ENCODE results near the gene SLC12A6. TPM values are rescaled to one million over a fixed set of nuclear protein-coding genes. Genes with fewer than 3 reads are reported as not detected.

The SLC12A6 gene
- total RNA-seq, 4 donors from 2014 or later, result 9.2 to 52.6 (median 26.9) TPM

GRCh38 chr15:34301058-34301457 is 36.5 kb downstream of the SLC12A6 start:
- in situ Hi-C loops (cut with MboI; ENCODE audit: low pct_ligation_motif_present in 1 of 4, low pct_unique_long_range_greater_than_20kb in 1 of 4, low sequenced_read_pairs in 3 of 4), result no loop called here
- H3K9me3 ChIP-seq, result no peaks in the 10 kb centered on the region
- H3K4me3 ChIP-seq, result no peak overlapping the region
- no peaks in the 10 kb centered on the region for H3K36me3 ChIP-seq
- intact Hi-C loops (cut with DNase I; ENCODE audit: low total_unique reads), result no loop called here
- WGBS, 2 donors (ENCODE audit: low coverage in 1 of 2), result 95% methylated on average over 3 of the region's 3 CpGs; no CpG with 5 or more reads in 1 of the 2 donors
- no peak for TF ChIP-seq EP300 (IDR thresholded peaks at IDR 0.05; ENCODE audit: low read depth)
- no peak for TF ChIP-seq CTCF (IDR thresholded peaks at IDR 0.05)
- TF ChIP-seq POLR2AphosphoS5 (IDR thresholded peaks at IDR 0.05), result no peak
- TF ChIP-seq POLR2A (IDR thresholded peaks at IDR 0.05), result no peak
- H3K27me3 ChIP-seq, result no peaks in the 10 kb centered on the region
- DNase-seq, result no peak
- peaks cover 0 to 9% (median 0%) of the 10 kb centered on the region in 4 donors for H3K4me1 ChIP-seq
- H3K27ac ChIP-seq, result no peak overlapping the region

- Histone ChIP-seq H3K4me1 (peaks cover 0 to 9% (median 0%) of the 10 kb centered on the region in 4 donors), H3K9me3 (no peaks in the 10 kb centered on the region), H3K27ac (no peak overlapping the region), H3K4me3 (no peak overlapping the region), H3K27me3 (no peaks in the 10 kb centered on the region), H3K36me3 (no peaks in the 10 kb centered on the region)
- WGBS, 2 donors (ENCODE audit: low coverage in 1 of 2), result 0 to 5% methylated on average over 1 of the region's 1 CpG
- DNase-seq, result no peak
- intact Hi-C loops (cut with DNase I; ENCODE audit: low total_unique reads), result no loop called here
- no peak for TF ChIP-seq EP300 (IDR thresholded peaks at IDR 0.05; ENCODE audit: low read depth)
- no peak for TF ChIP-seq POLR2A (IDR thresholded peaks at IDR 0.05)
- TF ChIP-seq CTCF (IDR thresholded peaks at IDR 0.05), result no peak
- TF ChIP-seq POLR2AphosphoS5 (IDR thresholded peaks at IDR 0.05), result no peak
- in situ Hi-C loops (cut with MboI; ENCODE audit: low pct_ligation_motif_present in 1 of 4, low pct_unique_long_range_greater_than_20kb in 1 of 4, low sequenced_read_pairs in 3 of 4), result no loop called here
Measured at GRCh38 chr15:34297059-34297458, 40.5 kb downstream of the SLC12A6 start.

GRCh38 chr15:34292621-34293020 is 45.0 kb downstream of the SLC12A6 start:
- no peaks in the 10 kb centered on the region for H3K27me3 ChIP-seq
- TF ChIP-seq CTCF (IDR thresholded peaks at IDR 0.05) (no peak), EP300 (IDR thresholded peaks at IDR 0.05; ENCODE audit: low read depth) (no peak)
- no peak overlapping the region for H3K27ac ChIP-seq
- in situ Hi-C loops (cut with MboI; ENCODE audit: low pct_ligation_motif_present in 1 of 4, low pct_unique_long_range_greater_than_20kb in 1 of 4, low sequenced_read_pairs in 3 of 4), result no loop called here
- no peaks in the 10 kb centered on the region for H3K9me3 ChIP-seq
- whole genome bisulfite sequencing, 2 donors (ENCODE audit: low coverage in 1 of 2), result 83 to 100% methylated on average over 2 to 9 of the region's 9 CpGs
- intact Hi-C loops (cut with DNase I; ENCODE audit: low total_unique reads), result no loop called here
- no peaks in the 10 kb centered on the region for H3K36me3 ChIP-seq
- peaks cover 0 to 9% (median 0%) of the 10 kb centered on the region in 4 donors for H3K4me1 ChIP-seq
- H3K4me3 ChIP-seq, result no peak overlapping the region
- no peak for DNase-seq

- Histone ChIP-seq H3K36me3 (no peaks in the 10 kb centered on the region), H3K27ac (no peak overlapping the region), H3K4me3 (no peak overlapping the region), H3K9me3 (no peaks in the 10 kb centered on the region), H3K27me3 (no peaks in the 10 kb centered on the region), H3K4me1 (no peaks in the 10 kb centered on the region)
- TF ChIP-seq CTCF (IDR thresholded peaks at IDR 0.05) (no peak), POLR2A (IDR thresholded peaks at IDR 0.05) (no peak), EP300 (IDR thresholded peaks at IDR 0.05; ENCODE audit: low read depth) (no peak), POLR2AphosphoS5 (IDR thresholded peaks at IDR 0.05) (no peak)
- 75 to 100% methylated on average over 2 of the region's 2 CpGs for WGBS, 2 donors (ENCODE audit: low coverage in 1 of 2)
- intact Hi-C loops (cut with DNase I; ENCODE audit: low total_unique reads) (no loop called here), in situ Hi-C loops (cut with MboI; ENCODE audit: low pct_ligation_motif_present in 1 of 4, low pct_unique_long_range_greater_than_20kb in 1 of 4, low sequenced_read_pairs in 3 of 4) (no loop called here)
- no peak for DNase-seq
Measured at GRCh38 chr15:34284937-34285336, 52.6 kb downstream of the SLC12A6 start.

Data from transverse colon (tissue), 4 donors.